ENCODE measurements around the gene DMGDH. TPM values are rescaled to one million over a fixed set of nuclear protein-coding genes. Genes with fewer than 3 reads are reported as not detected.

The DMGDH gene
- total RNA-seq, 1 donor from 2014 or later: 1.3 TPM

DNA sequence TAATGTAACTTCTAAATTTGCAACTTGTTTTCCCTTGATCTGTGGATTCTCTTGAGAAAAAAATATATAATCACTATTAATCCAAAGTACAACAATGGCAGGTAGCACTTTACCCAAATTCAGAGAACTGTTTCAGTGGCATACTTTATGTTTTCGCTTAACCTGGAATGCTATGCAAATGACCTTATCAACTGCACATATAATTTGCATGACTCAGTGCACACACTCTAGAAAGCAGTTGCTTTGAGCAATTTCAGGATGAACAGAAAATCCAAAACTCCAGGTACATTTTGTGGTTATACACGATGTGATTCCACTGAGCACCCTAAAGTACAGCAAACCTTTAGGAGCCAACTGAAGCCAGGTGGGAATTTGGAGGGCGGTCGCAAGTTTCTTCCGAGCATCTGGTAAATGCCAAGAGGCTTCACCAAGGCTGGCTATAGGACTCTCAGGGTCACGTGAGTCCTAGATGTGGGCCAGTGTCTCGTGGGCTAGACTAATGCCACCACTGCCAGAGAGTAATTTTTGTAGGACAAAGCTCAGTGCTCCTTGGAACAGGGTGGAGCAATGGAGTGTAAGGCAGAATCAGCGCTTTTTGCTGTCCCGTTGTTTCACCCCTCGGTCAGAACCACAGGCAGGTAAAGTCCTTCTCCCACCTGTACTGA is 37.3 kb downstream of the DMGDH start:
- ATAC-seq: no peak
- intact Hi-C loops (cut with DNase I): no loop called here
- no peak for DNase-seq
- no peaks in the 10 kb centered on the region for H3K27me3 ChIP-seq (ENCODE audit: low read depth)
- no peaks in the 10 kb centered on the region for H3K36me3 ChIP-seq
- no peak overlapping the region for H3K4me3 ChIP-seq
- H3K4me1 ChIP-seq: no peaks in the 10 kb centered on the region
- H3K9me3 ChIP-seq: no peaks in the 10 kb centered on the region
- no peak overlapping the region for H3K27ac ChIP-seq
- TF ChIP-seq, protein P1, sequence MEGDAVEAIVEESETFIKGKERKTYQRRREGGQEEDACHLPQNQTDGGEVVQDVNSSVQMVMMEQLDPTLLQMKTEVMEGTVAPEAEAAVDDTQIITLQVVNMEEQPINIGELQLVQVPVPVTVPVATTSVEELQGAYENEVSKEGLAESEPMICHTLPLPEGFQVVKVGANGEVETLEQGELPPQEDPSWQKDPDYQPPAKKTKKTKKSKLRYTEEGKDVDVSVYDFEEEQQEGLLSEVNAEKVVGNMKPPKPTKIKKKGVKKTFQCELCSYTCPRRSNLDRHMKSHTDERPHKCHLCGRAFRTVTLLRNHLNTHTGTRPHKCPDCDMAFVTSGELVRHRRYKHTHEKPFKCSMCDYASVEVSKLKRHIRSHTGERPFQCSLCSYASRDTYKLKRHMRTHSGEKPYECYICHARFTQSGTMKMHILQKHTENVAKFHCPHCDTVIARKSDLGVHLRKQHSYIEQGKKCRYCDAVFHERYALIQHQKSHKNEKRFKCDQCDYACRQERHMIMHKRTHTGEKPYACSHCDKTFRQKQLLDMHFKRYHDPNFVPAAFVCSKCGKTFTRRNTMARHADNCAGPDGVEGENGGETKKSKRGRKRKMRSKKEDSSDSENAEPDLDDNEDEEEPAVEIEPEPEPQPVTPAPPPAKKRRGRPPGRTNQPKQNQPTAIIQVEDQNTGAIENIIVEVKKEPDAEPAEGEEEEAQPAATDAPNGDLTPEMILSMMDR (IDR thresholded peaks at IDR 0.05): no peak

DNA sequence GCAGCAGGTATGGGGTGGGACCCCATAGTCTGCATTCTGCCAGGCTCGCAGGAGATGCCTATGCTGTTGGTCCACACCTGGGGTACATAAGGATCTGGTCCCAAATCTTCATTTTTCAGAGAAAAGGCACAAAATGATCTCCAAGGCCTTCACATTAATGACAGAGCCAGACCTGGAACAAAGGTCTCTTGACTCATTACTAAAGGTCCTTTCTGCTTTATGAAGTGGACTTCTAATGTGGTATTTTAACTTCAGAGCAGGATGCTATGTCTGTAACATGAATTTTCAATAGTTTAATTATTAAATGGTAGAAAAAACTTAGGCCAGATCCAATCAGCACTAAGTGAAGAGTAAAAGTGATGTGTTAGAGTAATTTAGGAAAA is 38.0 kb downstream of the DMGDH start:
- no peak for ATAC-seq
- H3K4me3 ChIP-seq: no peak overlapping the region
- TF ChIP-seq, protein P1 (IDR thresholded peaks at IDR 0.05): no peak

DNA sequence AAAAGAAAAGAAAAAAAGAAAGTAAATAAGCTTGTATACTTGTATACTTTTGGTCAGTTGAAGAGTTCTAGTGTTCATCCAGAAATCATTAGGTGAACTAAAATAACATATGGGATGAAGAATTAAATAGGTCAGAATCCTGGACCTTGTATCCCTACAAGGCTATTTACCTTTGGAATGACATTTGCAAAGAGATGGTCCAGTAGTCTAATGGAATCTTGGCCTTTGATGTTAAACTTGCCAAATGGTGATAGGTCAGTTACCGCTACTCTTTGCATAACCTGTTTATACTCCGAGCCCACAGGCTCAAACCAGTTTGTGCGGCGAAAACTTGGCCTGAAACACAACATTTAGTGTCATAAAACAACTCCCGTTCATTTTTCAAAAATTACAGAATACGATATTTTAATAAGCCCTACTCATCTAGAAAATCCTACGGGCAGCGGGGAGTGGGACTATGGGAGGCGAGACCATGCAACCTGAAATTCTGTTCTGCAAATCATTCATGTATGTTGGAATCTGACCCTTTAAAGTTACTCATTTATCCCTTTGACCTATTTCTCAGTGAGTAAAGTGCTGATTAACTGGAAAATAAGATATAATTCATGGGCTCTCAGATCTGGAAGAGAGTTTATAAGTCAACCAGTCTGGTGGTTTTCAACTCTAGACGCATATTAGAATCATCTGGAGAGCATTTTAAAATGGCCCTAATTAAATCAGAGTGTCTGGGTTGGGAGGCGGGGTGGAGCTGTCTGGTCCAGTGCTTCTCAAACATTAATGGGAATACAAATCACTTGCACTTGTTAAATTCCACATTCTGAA is 38.6 kb downstream of the DMGDH start:
- ATAC-seq (no peak), DNase-seq (no peak)
- TF ChIP-seq, protein P1 (IDR thresholded peaks at IDR 0.05): no peak
- no peaks in the 10 kb centered on the region for H3K9me3 ChIP-seq
- H3K27me3 ChIP-seq (ENCODE audit: low read depth): no peaks in the 10 kb centered on the region
- intact Hi-C loops (cut with DNase I): no loop called here
- no peak overlapping the region for H3K27ac ChIP-seq
- H3K4me3 ChIP-seq: no peak overlapping the region
- no peaks in the 10 kb centered on the region for H3K4me1 ChIP-seq
- H3K36me3 ChIP-seq: no peaks in the 10 kb centered on the region

More for the DNA sequence above, 38.0 kb downstream of the DMGDH start:
- intact Hi-C loops (cut with DNase I): no loop called here
- H3K27ac ChIP-seq: no peak overlapping the region
- no peaks in the 10 kb centered on the region for H3K36me3 ChIP-seq
- H3K27me3 ChIP-seq (ENCODE audit: low read depth): no peaks in the 10 kb centered on the region
- no peaks in the 10 kb centered on the region for H3K4me1 ChIP-seq
- no peak for DNase-seq
- no peaks in the 10 kb centered on the region for H3K9me3 ChIP-seq

DNA sequence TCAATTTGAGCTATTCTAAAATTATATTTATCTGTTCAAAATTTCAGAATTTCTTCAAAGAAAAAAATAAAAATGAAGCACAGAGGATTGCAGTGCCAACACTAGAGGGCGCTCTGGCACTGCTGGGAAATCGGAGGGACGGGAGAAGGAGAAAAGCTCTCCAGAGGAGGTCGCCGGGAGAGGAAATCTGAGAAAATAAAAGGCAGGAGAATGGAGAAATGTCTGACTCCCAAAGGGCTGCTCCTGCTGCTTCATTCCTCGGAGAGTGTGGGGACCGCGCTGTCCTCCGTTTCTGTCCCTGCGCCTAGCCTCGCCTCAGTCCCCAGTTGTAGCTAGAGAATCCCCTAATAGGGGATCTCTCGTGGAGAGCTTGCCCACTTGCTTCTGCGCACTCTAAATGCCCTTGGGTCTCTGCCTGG is 44.4 kb downstream of the DMGDH start:
- Histone ChIP-seq H3K4me1 (peaks cover 9% of the 10 kb centered on the region), H3K27me3 (ENCODE audit: low read depth) (peaks cover 5% of the 10 kb centered on the region), H3K27ac (no peak overlapping the region), H3K4me3 (peak overlapping the region; percentile 22), H3K36me3 (no peaks in the 10 kb centered on the region), H3K9me3 (no peaks in the 10 kb centered on the region)
- DNase-seq (peak; percentile 62), ATAC-seq (peak; percentile 71 to 76)
- TF ChIP-seq, protein P1 (IDR thresholded peaks at IDR 0.05): peak; percentile 94
- intact Hi-C loops (cut with DNase I): no loop called here

DNA sequence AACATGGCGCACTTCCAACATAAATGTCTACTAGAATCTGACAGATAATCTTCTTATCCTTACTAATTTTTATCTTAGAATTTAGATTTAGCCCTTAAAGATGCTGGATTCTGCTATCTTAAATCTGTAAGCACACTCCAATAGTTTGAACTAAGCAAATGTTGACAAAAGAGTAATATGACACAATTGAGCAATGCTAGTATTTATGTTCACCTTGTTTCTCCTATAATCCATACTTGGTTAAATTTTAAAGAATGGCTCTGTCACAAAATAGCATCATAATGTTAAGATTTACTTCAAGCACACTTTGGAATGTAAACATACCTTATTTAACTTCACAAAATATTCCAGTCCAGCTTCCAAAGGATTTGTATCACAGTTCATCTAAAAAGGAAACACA is 45.5 kb downstream of the DMGDH start:
- intact Hi-C loops (cut with DNase I): no loop called here
- DNase-seq: no peak
- no peak overlapping the region for H3K4me3 ChIP-seq
- no peak overlapping the region for H3K27ac ChIP-seq
- TF ChIP-seq, protein P1 (IDR thresholded peaks at IDR 0.05): no peak
- H3K36me3 ChIP-seq: no peaks in the 10 kb centered on the region
- H3K4me1 ChIP-seq: peaks cover 9% of the 10 kb centered on the region
- ATAC-seq: no peak
- peaks cover 5% of the 10 kb centered on the region for H3K27me3 ChIP-seq (ENCODE audit: low read depth)
- H3K9me3 ChIP-seq: no peaks in the 10 kb centered on the region
